K562 (cell line): ENCODE data around the gene SKAP2. TPM values are rescaled to one million over a fixed set of nuclear protein-coding genes. Genes with fewer than 3 reads are reported as not detected.
A peak's percentile ranks its signal among the peaks of the same experiment; 100 is the strongest.

Experiments
- BHLHE40 ChIP-seq: IDR thresholded peaks from 2 replicates; pipeline ENCODE4 v1.6.1; 2011; ENCODE audit warnings: low read length, improper control_type of control experiment
- CREB1 ChIP-seq, 2 experiments: sonication (generic) in 1 of 2; formaldehyde crosslinking in 1 of 2; IDR thresholded peaks; 2 replicates each; pipeline versions ENCODE4 v1.6.1 to v1.8.0; 2012 to 2022; ENCODE audit warnings: inconsistent platforms in 1 of 2, mild to moderate bottlenecking in 1 of 2, missing genetic modification reagents in 1 of 2, moderate library complexity in 1 of 2
- KAT8 ChIP-seq: fragments of 450-650 bp; IDR thresholded peaks from 2 replicates; pipeline ENCODE4 v1.6.1; 2016; ENCODE audit warnings: low read depth, mild to moderate bottlenecking
- LEF1 ChIP-seq: fragments of 450-650 bp; IDR thresholded peaks from 2 replicates; pipeline ENCODE4 v1.6.1; 2016; ENCODE audit warnings: mild to moderate bottlenecking
- NFRKB ChIP-seq: fragments of 450-650 bp; IDR thresholded peaks from 2 replicates; pipeline ENCODE4 v1.6.1; 2016; ENCODE audit warnings: low read depth
- PHF20 ChIP-seq: fragments of 450-650 bp; IDR thresholded peaks from 2 replicates; pipeline ENCODE4 v1.6.1; 2018; ENCODE audit not compliant: partially characterized antibody
- POLR2B ChIP-seq: fragments of 450-650 bp; IDR thresholded peaks from 2 replicates; pipeline ENCODE4 v1.6.1; 2018; ENCODE audit warnings: low read depth; ENCODE audit not compliant: partially characterized antibody
- RCOR1 ChIP-seq, 2 experiments: IDR thresholded peaks; 2 replicates each; pipeline ENCODE4 v1.6.1; 2012; ENCODE audit warnings: low read depth in 2 of 2, low read length in 2 of 2, borderline replicate concordance in 1 of 2, improper control_type of control experiment in 1 of 2
- ZNF583 ChIP-seq: fragments of 250-450 bp; sonication (Bioruptor Pico); IDR thresholded peaks from 2 replicates; pipeline ENCODE4 v1.4.0; 2020
- polyA plus RNA-seq, 8 experiments: library from polyadenylated mRNA; depleted of rRNA in 4 of 8; stranded (reverse) in 5 of 8; unstranded in 3 of 8; fragments of >200 nt; fragmentation: Nextera tagmentation in 2 of 8; fragmentation: Illumina TruSeq in 1 of 8; extraction: Ambion mirVana in 2 of 8; extraction: Trizol in 1 of 8; gene quantifications; 2 replicates each; pipeline versions ENCODE4 v1.2.1 to v1.2.3, GENCODE V29; 2011 to 2014; ENCODE audit warnings: inconsistent platforms in 1 of 8, missing spikeins in 1 of 8
- total RNA-seq, 7 experiments: library from RNA; depleted of rRNA in 6 of 7; stranded (reverse); fragments of >200 nt in 6 of 7; fragmentation: Illumina TruSeq in 2 of 7; extraction: Trizol in 2 of 7; gene quantifications; 2 replicates each; pipeline versions ENCODE4 v1.2.1 to v1.2.3, GENCODE V29; 2011 to 2021; ENCODE audit warnings: low replicate concordance in 1 of 7
- TF ChIP-seq, protein P1 (sequence below): fragments of 200-800 bp; sonication (Bioruptor generic); IDR thresholded peaks from 2 replicates; pipeline ENCODE4 v1.6.1; 2017; ENCODE audit warnings: missing genetic modification characterization, missing compliant biosample characterization
- TF ChIP-seq, protein P2 (sequence below), 2 experiments: IDR thresholded peaks; 2 replicates each; pipeline ENCODE4 v1.6.1; 2011; ENCODE audit warnings: borderline replicate concordance in 1 of 2, control low read depth in 1 of 2, low read depth in 1 of 2, low read length in 1 of 2, mild to moderate bottlenecking in 1 of 2, mixed read lengths in 1 of 2, moderate library complexity in 1 of 2; ENCODE audit not compliant: insufficient read depth in 1 of 2, insufficient read length in 1 of 2, poor library complexity in 1 of 2, severe bottlenecking in 1 of 2; ENCODE audit errors: extremely low read depth in 1 of 2
- TF ChIP-seq, protein P3 (sequence below): fragments of 250-450 bp; sonication (Bioruptor Pico); IDR thresholded peaks from 2 replicates; pipeline ENCODE4 v1.4.0; 2020

The SKAP2 gene
- total and polyA plus RNA-seq, 9 of the 15 experiments (the other 6 are each of a cell fraction or from before 2014, with no cell fraction given), result 4.2 to 11.7 (median 8.3) TPM

GRCh38 chr7:26864309-26865093 is at the start of gene SKAP2 (continued):
- peak; percentile 76 for TF ChIP-seq CREB1 (IDR thresholded peaks at IDR 0.05)
- 0 out of 2 replicates have a peak, but pooled peaks have one; percentile 57 for TF ChIP-seq CREB1 (CRISPR knock-in tag; IDR thresholded peaks at IDR 0.05)
- TF ChIP-seq POLR2B, result peak; percentile 74
- peak; percentile 95 for TF ChIP-seq PHF20
- TF ChIP-seq LEF1, result peak; percentile 25; the same call in 1 of the 2 replicates
- TF ChIP-seq KAT8, result 0 out of 2 replicates have a peak, but pooled peaks have one; percentile 28
- TF ChIP-seq RCOR1 (IDR thresholded peaks at IDR 0.05; ENCODE audit: borderline replicate concordance in 1 of 2, low read depth in 2 of 2, low read length in 2 of 2), result peak in 1 of 2 experiments; percentile 17; a peak in 1 of 4 replicates
- TF ChIP-seq, protein P1, sequence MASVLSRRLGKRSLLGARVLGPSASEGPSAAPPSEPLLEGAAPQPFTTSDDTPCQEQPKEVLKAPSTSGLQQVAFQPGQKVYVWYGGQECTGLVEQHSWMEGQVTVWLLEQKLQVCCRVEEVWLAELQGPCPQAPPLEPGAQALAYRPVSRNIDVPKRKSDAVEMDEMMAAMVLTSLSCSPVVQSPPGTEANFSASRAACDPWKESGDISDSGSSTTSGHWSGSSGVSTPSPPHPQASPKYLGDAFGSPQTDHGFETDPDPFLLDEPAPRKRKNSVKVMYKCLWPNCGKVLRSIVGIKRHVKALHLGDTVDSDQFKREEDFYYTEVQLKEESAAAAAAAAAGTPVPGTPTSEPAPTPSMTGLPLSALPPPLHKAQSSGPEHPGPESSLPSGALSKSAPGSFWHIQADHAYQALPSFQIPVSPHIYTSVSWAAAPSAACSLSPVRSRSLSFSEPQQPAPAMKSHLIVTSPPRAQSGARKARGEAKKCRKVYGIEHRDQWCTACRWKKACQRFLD (CRISPR knock-in tag), result no peak
- peak; percentile 54 for TF ChIP-seq BHLHE40
- TF ChIP-seq NFRKB, result peak; percentile 92
- TF ChIP-seq ZNF583 (CRISPR knock-in tag), result peak; percentile 30; the same call in 1 of the 2 replicates
- TF ChIP-seq, protein P2, sequence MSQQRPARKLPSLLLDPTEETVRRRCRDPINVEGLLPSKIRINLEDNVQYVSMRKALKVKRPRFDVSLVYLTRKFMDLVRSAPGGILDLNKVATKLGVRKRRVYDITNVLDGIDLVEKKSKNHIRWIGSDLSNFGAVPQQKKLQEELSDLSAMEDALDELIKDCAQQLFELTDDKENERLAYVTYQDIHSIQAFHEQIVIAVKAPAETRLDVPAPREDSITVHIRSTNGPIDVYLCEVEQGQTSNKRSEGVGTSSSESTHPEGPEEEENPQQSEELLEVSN (IDR thresholded peaks at IDR 0.05; ENCODE audit: borderline replicate concordance in 1 of 2, extremely low read depth in 1 of 2, insufficient read depth in 1 of 2, insufficient read length in 1 of 2, low read depth in 1 of 2, low read length in 1 of 2, poor library complexity in 1 of 2, severe bottlenecking in 1 of 2), result peak; percentile 46 to 79
- TF ChIP-seq, protein P3, sequence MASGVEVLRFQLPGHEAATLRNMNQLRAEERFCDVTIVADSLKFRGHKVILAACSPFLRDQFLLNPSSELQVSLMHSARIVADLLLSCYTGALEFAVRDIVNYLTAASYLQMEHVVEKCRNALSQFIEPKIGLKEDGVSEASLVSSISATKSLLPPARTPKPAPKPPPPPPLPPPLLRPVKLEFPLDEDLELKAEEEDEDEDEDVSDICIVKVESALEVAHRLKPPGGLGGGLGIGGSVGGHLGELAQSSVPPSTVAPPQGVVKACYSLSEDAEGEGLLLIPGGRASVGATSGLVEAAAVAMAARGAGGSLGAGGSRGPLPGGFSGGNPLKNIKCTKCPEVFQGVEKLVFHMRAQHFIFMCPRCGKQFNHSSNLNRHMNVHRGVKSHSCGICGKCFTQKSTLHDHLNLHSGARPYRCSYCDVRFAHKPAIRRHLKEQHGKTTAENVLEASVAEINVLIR, result peak; percentile 38; the same call in 1 of the 2 replicates
